Hematopoietic multipotent progenitor cell treated with erythropoietin and hydrocortisone succinate and interleukin-3 and kit ligand, for 17 days (in vitro differentiated cells): ENCODE results near the gene NHSL1.
"Not testable (repeated sequence)": the region's sequence is repeated elsewhere in the genome, so short reads cannot be mapped to it uniquely, and the experiment has no call there.

Source experiments
- DNase-seq: peaks from one replicate; pipeline ENCODE4 v3.0.0-alpha.2; 2015; ENCODE audit warnings: low spot score

The NHSL1 gene

GRCh38 chr6:138425256-138425655 lies 74.0 kb downstream of the NHSL1 start:
- not testable (repeated sequence) for DNase-seq

- DNase-seq, result no peak
These were observed 75.0 kb downstream of the NHSL1 start for GRCh38 chr6:138424004-138424904.

- DNase-seq, result no peak
These were observed 76.4 kb downstream of the NHSL1 start for GRCh38 chr6:138422861-138423260.

- DNase-seq, result no peak
These were observed 77.7 kb downstream of the NHSL1 start for GRCh38 chr6:138421608-138422007.

- DNase-seq, result no peak
These were observed 78.2 kb downstream of the NHSL1 start for GRCh38 chr6:138421089-138421488.

GRCh38 chr6:138420356-138420755 lies 78.9 kb downstream of the NHSL1 start:
- no peak for DNase-seq

GRCh38 chr6:138419766-138420165 lies 79.5 kb downstream of the NHSL1 start:
- DNase-seq, result no peak

- no peak for DNase-seq
These were observed 81.1 kb downstream of the NHSL1 start for GRCh38 chr6:138418118-138418742.

GRCh38 chr6:138417493-138418117 lies 81.7 kb downstream of the NHSL1 start:
- DNase-seq, result no peak

- DNase-seq, result no peak
These were observed 83.1 kb downstream of the NHSL1 start for GRCh38 chr6:138416206-138416605.

GRCh38 chr6:138415125-138415524 lies 84.2 kb downstream of the NHSL1 start:
- no peak for DNase-seq

- no peak for DNase-seq
These were observed 88.1 kb downstream of the NHSL1 start for GRCh38 chr6:138410972-138411880.

- no peak for DNase-seq
These were observed 89.1 kb downstream of the NHSL1 start for GRCh38 chr6:138410048-138410735.

GRCh38 chr6:138406443-138406842 lies 92.9 kb downstream of the NHSL1 start:
- no peak for DNase-seq

GRCh38 chr6:138405816-138406413 lies 93.4 kb downstream of the NHSL1 start:
- DNase-seq, result no peak

GRCh38 chr6:138404666-138405337 lies 94.5 kb downstream of the NHSL1 start:
- no peak for DNase-seq

- peak; percentile 59 for DNase-seq
These were observed 95.3 kb downstream of the NHSL1 start, which contains the start of gene HEBP2 for GRCh38 chr6:138403801-138404665. Gene HEBP2, plus strand, starts transcription at chr6:138404223. Its CDS starts 273 bp downstream, at chr6:138404496.

- no peak for DNase-seq
These were observed 95.9 kb downstream of the NHSL1 start for GRCh38 chr6:138403324-138403800.

- DNase-seq, result no peak
These were observed 96.5 kb downstream of the NHSL1 start for GRCh38 chr6:138402838-138403187.
